Testis (tissue), 2 donors: ENCODE results near the gene COL15A1.

Source experiments
- CTCF ChIP-seq, 3 experiments: fragments of 450-650 bp in 2 of 3; fragments of 200-600 bp in 1 of 3; sonication (generic) in 1 of 3; IDR thresholded peaks; one replicate each; pipeline ENCODE4 v1.5.1; 2016 to 2019; ENCODE audit warnings: antibody characterized with exemption in 3 of 3, mild to moderate bottlenecking in 2 of 3, moderate library complexity in 1 of 3
- POLR2A ChIP-seq: fragments of 450-650 bp; IDR thresholded peaks from one replicate; pipeline ENCODE4 v1.6.1; 2017; ENCODE audit warnings: antibody characterized with exemption, mild to moderate bottlenecking, moderate library complexity

GRCh38 chr9:99051851-99052250 lies 108.1 kb downstream of the COL15A1 start:
- TF ChIP-seq CTCF (IDR thresholded peaks at IDR 0.05) (no peak), POLR2A (no peak)
